Occipital lobe (tissue), 3 donors: Measurements from ENCODE around the gene ANKRD9. TPM values are rescaled to one million over a fixed set of nuclear protein-coding genes. Genes with fewer than 3 reads are reported as not detected.

Experiments
- DNase-seq: peaks from one replicate; lab custom pipeline; 2025; lab: John Stamatoyannopoulos, UW
- small RNA-seq: library from RNA; depleted of rRNA; stranded (forward); fragments of <200 nt; gene quantifications from one replicate; pipeline ENCODE3, GENCODE V24; 2014
- total RNA-seq: library from RNA; depleted of rRNA; stranded (reverse); fragments of >200 nt; gene quantifications from one replicate; pipeline ENCODE4 v1.2.3, GENCODE V29; 2014

The ANKRD9 gene
- total RNA-seq, 1 donor from 2014 or later: 5.9 TPM

DNA sequence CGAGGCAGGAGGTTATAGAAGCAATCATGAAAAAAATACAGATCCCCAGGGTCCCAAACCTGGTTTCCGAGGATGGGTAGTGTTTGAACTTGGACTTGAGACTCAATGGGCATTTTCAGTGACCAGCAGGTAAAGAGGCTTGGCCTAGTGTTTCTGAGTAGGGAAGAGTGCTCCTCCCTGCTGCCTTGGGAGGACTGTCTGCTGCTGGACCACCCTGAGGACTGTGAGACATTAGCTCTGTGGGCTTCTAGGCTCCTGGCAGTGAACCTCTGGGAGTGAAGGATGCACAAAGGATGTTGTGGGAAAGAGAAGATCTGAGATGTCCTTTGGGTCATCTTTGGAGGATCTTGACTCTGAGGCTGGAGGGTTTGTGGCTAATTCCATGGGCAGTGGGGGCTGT, 30.5 kb downstream of the ANKRD9 start:
- no peak for DNase-seq

DNA sequence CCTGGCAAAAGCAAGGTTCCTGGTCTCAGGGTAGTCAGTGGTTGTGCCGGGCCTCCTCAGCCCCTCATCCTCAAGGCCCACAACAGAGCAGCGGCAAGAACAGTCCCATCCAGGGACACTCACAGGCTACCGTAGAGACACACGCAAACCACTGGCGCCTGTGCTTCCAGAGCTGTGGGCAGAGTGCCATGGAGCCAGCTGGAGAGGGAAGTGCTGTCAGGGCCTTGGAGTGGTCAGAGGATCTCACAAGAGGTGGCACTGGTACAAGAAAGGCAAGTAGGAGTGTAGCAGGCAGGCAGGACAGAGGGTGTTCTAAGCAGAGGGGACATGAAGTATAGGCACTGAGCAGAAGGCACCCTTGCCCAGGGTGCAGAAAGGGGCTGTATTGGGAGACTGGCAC, 34.6 kb downstream of the ANKRD9 start:
- DNase-seq: peak; percentile 34

DNA sequence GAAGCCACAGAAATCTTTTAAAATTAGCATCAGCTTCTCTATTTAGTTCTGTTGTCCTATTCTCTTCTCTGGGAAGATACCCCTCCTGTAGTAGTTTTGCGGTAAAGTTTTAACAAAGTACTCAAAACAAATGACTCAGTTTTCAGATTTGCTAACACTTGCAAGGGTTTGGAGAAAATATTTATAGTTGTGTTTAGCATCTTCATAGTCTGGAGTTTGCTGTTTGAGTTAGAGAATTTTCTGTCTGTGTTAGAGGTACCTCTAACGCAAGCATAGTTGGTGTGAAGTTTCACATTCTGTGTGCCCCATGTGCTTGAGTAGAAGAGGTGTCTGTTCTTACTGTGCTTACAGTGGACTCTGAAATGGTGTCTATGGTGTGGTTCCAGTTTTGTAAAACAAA, 36.0 kb downstream of the ANKRD9 start:
- no peak for DNase-seq

DNA sequence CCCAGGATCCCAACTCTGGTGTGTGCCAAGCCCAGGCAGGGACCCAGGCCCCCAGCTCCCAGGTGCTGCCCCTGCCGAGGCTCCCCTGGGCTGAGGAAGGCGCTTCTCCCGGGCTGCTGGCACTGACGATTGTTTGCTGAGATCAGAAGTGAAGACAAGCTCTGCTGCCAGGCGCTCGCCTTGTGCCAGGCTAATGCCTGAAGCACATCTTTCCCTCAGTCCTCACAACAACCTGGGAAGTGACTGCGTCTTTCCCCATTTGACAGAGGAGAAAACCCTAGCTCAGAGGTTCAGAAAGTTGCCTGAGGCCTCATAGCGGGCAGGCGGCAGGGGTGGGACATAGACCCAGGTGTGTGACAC, 36.8 kb downstream of the ANKRD9 start:
- no peak for DNase-seq

DNA sequence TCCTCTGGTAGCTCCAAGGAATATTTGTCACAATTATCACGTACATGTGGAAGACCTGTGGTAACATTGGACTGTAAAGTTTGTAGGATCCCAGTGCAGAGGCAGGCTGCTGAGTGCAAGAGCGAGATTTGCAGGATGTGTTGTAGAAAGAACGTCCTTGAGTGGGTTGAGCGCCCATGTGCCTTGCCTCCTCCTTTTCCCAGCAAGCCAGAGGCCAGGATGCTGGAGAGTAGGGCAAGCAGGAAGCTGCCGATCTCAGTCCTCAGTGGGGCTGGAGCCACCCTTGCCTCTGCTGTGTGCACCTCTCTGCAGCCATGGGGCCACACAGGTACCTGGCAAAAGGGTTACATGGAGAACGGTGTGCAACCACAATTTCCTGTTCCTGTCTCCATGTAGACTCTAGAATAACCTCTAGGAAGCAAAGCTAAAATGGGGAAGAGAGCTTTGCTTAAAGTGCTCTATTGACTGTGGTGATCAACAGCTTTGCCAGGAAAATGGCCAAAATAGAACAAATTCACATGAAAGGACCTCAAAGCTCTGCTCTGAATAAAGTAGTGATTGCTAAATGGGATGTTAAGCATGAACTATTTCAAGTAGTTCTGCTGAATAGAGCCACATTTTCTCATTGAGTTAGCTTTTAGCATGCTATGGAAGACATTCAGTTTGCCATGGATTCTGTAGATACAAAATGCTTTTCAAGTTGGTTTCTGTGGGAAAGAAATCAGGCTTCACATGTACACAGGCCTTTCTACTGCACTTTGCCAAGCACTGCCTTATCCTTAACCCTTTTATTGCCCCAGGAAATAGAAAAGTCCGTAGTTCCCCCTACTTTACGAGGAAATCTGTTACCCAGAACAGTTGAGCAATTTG, 37.4 kb downstream of the ANKRD9 start:
- no peak for DNase-seq

DNA sequence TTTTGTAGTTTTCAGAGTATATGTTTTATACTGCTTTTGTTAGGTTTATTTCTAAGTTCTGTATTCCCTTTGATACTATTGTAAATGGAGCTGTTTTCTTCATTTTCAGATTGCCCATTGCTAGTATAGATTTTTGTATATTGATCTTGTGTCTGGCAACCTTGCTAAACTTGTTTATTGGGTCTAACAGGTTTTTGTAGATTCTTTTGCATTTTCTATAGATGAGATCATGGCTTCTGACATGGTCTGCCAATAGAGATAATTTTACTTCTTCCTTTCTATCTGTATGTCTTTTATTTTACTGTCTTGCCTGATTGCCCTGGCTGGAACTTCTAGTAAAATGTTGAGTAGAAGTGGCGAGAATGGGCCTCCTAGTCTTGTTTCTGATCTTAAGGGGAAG, 40.3 kb downstream of the ANKRD9 start:
- no peak for DNase-seq

DNA sequence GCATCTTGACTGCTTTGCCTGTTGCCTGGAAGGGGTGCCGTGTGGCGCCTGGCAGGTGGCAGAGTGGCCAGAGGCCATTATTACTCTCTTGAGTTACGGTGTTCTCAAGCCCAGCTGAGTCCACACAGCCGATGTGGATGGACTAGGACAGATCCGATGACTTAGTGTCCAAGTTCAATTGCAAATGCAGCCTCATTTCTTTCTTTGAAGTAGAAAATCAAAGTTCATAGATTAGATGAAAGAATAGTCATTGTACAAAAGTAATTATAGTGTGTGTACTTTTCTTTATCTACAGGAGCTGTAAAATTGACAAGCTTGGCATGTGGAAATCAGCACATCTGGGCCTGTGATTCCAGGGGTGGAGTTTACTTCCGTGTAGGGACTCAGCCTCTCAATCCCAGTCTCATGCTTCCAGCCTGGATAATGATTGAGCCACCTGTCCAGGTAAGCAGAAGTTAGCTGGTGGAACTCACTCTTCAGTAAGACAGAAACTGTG, 44.7 kb downstream of the ANKRD9 start:
- DNase-seq: no peak

DNA sequence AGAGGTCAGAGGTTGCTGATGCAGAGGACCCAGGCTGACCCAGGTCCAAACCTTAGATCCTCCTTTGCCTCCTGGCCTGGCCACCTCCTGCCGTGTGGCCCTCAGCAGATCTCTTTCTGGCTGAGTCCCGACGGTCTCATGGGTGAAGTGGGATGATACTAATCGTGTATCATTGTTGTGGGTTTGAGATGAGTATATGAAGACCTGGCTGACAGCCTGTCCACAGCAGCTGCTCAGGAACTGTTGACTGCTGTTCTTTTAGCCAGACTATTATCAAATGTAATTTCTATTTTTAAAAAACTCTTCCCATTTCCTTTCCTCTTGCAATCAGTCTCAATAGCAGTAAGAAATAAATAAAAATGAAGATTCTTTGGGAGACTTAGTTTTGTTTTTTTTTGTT, 45.6 kb downstream of the ANKRD9 start:
- DNase-seq: no peak

DNA sequence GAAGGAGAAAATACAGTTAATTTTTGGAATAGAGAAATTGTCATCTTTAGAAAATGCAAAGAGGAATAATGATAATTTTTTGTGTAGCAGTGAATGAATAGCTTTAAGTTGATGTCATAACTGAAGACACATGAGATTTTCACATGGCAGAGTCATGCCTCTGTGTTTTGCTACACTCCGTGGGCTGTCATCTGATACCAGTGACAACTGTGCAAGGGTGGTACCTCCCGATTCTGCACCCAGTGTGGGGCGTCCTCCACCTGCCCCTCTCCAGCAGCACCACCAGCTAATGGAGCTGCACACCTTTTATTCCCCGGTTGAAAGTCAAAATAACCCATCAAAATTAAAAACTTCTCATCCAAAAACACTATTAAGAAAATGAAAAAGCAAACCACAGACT, 47.2 kb downstream of the ANKRD9 start:
- DNase-seq: no peak

DNA sequence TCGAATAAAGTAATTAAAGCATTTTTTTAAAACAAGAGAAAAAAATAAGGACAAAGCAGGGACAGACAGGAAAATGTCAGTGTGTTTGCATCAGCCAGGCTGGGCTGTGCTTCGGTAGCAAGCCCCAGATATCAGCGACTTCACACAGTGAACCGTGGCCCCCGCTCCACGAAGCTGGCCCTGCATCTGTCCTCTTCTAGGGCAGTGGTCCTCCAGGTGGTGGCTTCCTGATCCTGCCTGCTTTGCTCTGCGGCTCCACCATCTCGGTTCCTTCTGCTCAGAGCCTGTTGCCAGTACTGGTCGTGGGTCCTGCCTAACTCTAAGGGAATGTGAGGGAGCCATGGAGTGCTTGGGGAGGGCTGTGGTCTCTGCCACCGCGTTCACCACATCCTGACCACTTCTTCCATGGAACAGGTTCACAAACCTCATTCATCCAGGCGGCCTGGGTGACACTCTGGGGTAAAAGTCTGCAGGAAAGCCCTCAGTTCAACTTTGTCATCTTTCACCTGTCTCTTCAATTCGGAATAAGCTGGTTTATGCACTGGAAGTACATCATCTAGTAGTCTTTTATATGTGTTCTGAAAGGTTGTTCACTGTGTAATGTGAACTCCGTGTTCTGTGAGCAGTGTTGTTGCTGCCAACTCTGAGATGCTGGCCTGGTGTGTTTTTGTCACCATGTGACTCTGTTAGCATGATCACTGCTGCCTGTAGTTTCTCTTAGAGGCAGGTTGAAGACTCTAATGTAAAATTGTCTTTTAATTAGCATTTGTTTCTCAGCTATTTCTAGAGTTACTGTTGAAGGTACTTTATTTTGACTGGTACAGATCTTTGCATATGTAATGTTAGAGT, 47.9 kb downstream of the ANKRD9 start:
- no peak for DNase-seq

DNA sequence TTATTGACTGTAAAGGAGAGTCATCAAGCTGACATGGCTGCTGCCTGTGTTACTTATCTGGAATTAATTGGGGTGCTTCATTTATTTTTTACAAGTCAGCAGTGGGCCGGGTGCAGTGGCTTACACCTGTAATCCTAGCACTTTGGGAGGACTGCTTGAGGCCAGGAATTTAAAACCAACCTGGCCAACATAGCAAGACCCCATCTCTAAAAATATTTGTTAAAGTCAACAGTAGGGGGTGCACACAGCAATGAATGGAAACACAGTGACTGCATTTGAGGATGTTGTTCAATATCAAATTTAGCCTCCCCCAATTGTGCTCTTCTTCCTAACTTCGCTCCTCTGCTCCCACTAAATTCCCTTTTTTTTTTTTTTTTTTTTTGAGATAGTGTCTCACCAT, 52.1 kb downstream of the ANKRD9 start:
- DNase-seq: no peak

DNA sequence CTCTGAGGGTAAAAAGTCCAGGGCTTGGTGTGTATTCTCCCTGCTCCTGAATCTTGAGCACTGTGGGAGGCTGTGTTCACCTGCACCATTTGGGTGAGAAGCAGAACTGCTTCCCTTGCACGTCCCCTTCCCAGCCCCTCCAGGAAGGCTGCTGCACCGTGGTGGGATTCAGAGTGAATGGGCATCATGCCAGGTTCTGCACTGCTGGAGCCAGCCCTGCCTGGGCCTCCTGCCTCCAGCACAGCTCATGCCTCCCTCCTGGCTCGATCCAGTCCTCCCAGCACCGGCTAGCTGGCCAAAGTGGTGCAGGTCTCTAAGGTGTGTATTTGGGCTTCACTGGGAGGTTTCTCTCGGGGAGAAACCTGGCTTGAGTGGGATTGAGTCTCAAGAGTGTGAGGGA, 54.9 kb downstream of the ANKRD9 start:
- DNase-seq: no peak

DNA sequence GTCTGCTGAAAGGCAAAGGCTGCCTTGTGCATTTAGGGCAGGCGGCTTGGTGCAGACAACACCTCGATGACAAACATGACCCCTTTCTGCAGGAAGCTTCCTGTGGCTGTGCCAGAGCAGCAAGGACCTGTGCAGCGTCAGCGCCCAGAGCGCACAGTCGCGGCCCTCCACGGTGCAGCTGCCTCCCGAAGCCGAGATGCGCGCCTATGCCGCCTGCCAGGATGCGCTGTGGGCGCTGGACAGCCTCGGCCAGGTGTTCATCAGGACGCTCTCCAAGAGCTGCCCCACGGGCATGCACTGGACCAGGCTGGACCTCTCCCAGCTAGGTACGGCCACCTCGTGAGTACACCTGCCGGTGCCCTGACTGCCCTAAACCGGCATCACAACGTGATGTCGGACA, 57.3 kb downstream of the ANKRD9 start:
- no peak for DNase-seq

Small RNA genes within 50 kb of the gene (small RNA-seq; reads per million reads assigned to genes)
- not detected for gene MIR4309

Other genes starting within 250 kb of the ANKRD9 start
- gene MOK, start 204.6 kb downstream of the ANKRD9 start, total RNA-seq: 28.1 TPM
- gene ZNF839, start 190.0 kb downstream of the ANKRD9 start, total RNA-seq: 12.6 TPM
- gene CINP, start 146.9 kb downstream of the ANKRD9 start, total RNA-seq: 23.1 TPM
- 15.9 TPM for gene TECPR2, start 146.8 kb downstream of the ANKRD9 start, total RNA-seq
- 13.1 TPM for gene RCOR1, start 82.9 kb upstream of the ANKRD9 start, total RNA-seq